ENCODE measurements around the gene DCAF8L2.
A peak's percentile ranks its signal among the peaks of the same experiment; 100 is the strongest.
"Not testable (repeated sequence)": the region's sequence is repeated elsewhere in the genome, so short reads cannot be mapped to it uniquely, and the experiment has no call there.

DCAF8L2 gene

GRCh38 chrX:27590044-27590443 is at the start of gene DCAF8L2:
TSS of gene DCAF8L2 (plus strand) at chrX:27590344. CDS start at chrX:27746896, 156,552 bp downstream.
- DNase-seq: no peak

GRCh38 chrX:27541161-27541560 is 49.0 kb upstream of the DCAF8L2 start:
- not testable (repeated sequence) for DNase-seq

GRCh38 chrX:27548624-27549023 is 41.5 kb upstream of the DCAF8L2 start:
- DNase-seq: no peak

GRCh38 chrX:27549688-27550087 is 40.5 kb upstream of the DCAF8L2 start:
- no peak for DNase-seq

GRCh38 chrX:27555514-27555913 is 34.6 kb upstream of the DCAF8L2 start:
- DNase-seq: peak; percentile 25

- DNase-seq: no peak
Measured at GRCh38 chrX:27565992-27566391, 24.2 kb upstream of the DCAF8L2 start.

GRCh38 chrX:27571164-27571563 is 19.0 kb upstream of the DCAF8L2 start:
- DNase-seq: no peak

- no peak for DNase-seq
Measured at GRCh38 chrX:27575565-27575964, 14.6 kb upstream of the DCAF8L2 start.

- no peak for DNase-seq
Measured at GRCh38 chrX:27583976-27584375, 6.2 kb upstream of the DCAF8L2 start.

- DNase-seq: no peak
Measured at GRCh38 chrX:27591938-27592337, 1.8 kb downstream of the DCAF8L2 start.

GRCh38 chrX:27597508-27597907 is 7.4 kb downstream of the DCAF8L2 start:
- DNase-seq: no peak

GRCh38 chrX:27598312-27598711 is 8.2 kb downstream of the DCAF8L2 start:
- DNase-seq: no peak

- DNase-seq: no peak
Measured at GRCh38 chrX:27599928-27600327, 9.8 kb downstream of the DCAF8L2 start.

GRCh38 chrX:27600686-27601085 is 10.5 kb downstream of the DCAF8L2 start:
- DNase-seq: no peak

- no peak for DNase-seq
Measured at GRCh38 chrX:27608671-27609070, 18.5 kb downstream of the DCAF8L2 start.

- DNase-seq: no peak
Measured at GRCh38 chrX:27619459-27619858, 29.3 kb downstream of the DCAF8L2 start.

- DNase-seq: peak; percentile 10
Measured at GRCh38 chrX:27619975-27620374, 29.8 kb downstream of the DCAF8L2 start.

- no peak for DNase-seq
Measured at GRCh38 chrX:27622883-27623282, 32.7 kb downstream of the DCAF8L2 start.

- no peak for DNase-seq
Measured at GRCh38 chrX:27626066-27626465, 35.9 kb downstream of the DCAF8L2 start.

GRCh38 chrX:27633328-27633727 is 43.2 kb downstream of the DCAF8L2 start:
- DNase-seq: no peak

- no peak for DNase-seq
Measured at GRCh38 chrX:27656581-27656980, 66.4 kb downstream of the DCAF8L2 start.

- DNase-seq: no peak
Measured at GRCh38 chrX:27660878-27661277, 70.7 kb downstream of the DCAF8L2 start.

- DNase-seq: no peak
Measured at GRCh38 chrX:27671234-27671633, 81.1 kb downstream of the DCAF8L2 start.

- no peak for DNase-seq
Measured at GRCh38 chrX:27674491-27674890, 84.3 kb downstream of the DCAF8L2 start.

- DNase-seq: no peak
Measured at GRCh38 chrX:27675493-27675892, 85.3 kb downstream of the DCAF8L2 start.

- DNase-seq: no peak
Measured at GRCh38 chrX:27679281-27679680, 89.1 kb downstream of the DCAF8L2 start.
